ENCODE results near the gene SLC44A5. TPM values are rescaled to one million over a fixed set of nuclear protein-coding genes. Genes with fewer than 3 reads are reported as not detected.
"Not testable (repeated sequence)": the region's sequence is repeated elsewhere in the genome, so short reads cannot be mapped to it uniquely, and the experiment has no call there.

SLC44A5 gene
- total RNA-seq, 2 experiments from 2014 or later, result not detected

- H3K4me3 Mint-ChIP-seq, result no peak overlapping the region
- H3K27ac Mint-ChIP-seq, result no peak overlapping the region
- DNase-seq (no peak), ATAC-seq (no peak)
- intact Hi-C loops (cut with DNase I, micrococcal nuclease), result no loop called here
- H3K4me1 Mint-ChIP-seq, result no peaks in the 10 kb centered on the region
- ChIA-PET CTCF (no interaction called here), POLR2A (no interaction called here)
- H3K27me3 Mint-ChIP-seq, result peaks cover 4% of the 10 kb centered on the region
- no peaks in the 10 kb centered on the region for H3K36me3 Mint-ChIP-seq (ENCODE audit: low read depth)
- no peaks in the 10 kb centered on the region for H3K9me3 Mint-ChIP-seq (ENCODE audit: low read depth)
These were observed 91.1 kb downstream of the SLC44A5 start for GRCh38 chr1:75519651-75520427.

- no peak for DNase-seq
- intact Hi-C loops (cut with DNase I, micrococcal nuclease), result no loop called here
- H3K4me3 Mint-ChIP-seq, result no peak overlapping the region
- ChIA-PET CTCF (no interaction called here), POLR2A (no interaction called here)
- no peaks in the 10 kb centered on the region for H3K9me3 Mint-ChIP-seq (ENCODE audit: low read depth)
- no peak overlapping the region for H3K27ac Mint-ChIP-seq
- ATAC-seq, result no peak
- H3K36me3 Mint-ChIP-seq (ENCODE audit: low read depth), result no peaks in the 10 kb centered on the region
- peaks cover 4% of the 10 kb centered on the region for H3K27me3 Mint-ChIP-seq
- H3K4me1 Mint-ChIP-seq, result no peaks in the 10 kb centered on the region
These were observed 92.2 kb downstream of the SLC44A5 start for GRCh38 chr1:75518686-75519085.

- Mint-ChIP-seq H3K36me3 (ENCODE audit: low read depth) (no peaks in the 10 kb centered on the region), H3K27me3 (peaks cover 3% of the 10 kb centered on the region), H3K9me3 (ENCODE audit: low read depth) (no peaks in the 10 kb centered on the region), H3K4me3 (no peak overlapping the region), H3K27ac (no peak overlapping the region), H3K4me1 (no peaks in the 10 kb centered on the region)
- intact Hi-C loops (cut with DNase I, micrococcal nuclease), result no loop called here
- ChIA-PET CTCF (no interaction called here), POLR2A (no interaction called here)
- DNase-seq (no peak), ATAC-seq (no peak)
These were observed 96.6 kb downstream of the SLC44A5 start for GRCh38 chr1:75514270-75514669.

GRCh38 chr1:75506976-75507375 lies 103.9 kb downstream of the SLC44A5 start:
- ChIA-PET POLR2A (no interaction called here), CTCF (no interaction called here)
- intact Hi-C loops (cut with DNase I, micrococcal nuclease), result no loop called here
- Mint-ChIP-seq H3K9me3 (ENCODE audit: low read depth) (peaks cover 2% of the 10 kb centered on the region), H3K27ac (no peak overlapping the region), H3K4me3 (no peak overlapping the region), H3K4me1 (no peaks in the 10 kb centered on the region), H3K36me3 (ENCODE audit: low read depth) (no peaks in the 10 kb centered on the region), H3K27me3 (no peaks in the 10 kb centered on the region)
- ATAC-seq (no peak), DNase-seq (no peak)

GRCh38 chr1:75503221-75503974 lies 107.5 kb downstream of the SLC44A5 start:
- no peaks in the 10 kb centered on the region for H3K36me3 Mint-ChIP-seq (ENCODE audit: low read depth)
- no peak overlapping the region for H3K27ac Mint-ChIP-seq
- H3K4me3 Mint-ChIP-seq, result no peak overlapping the region
- DNase-seq (no peak), ATAC-seq (no peak)
- POLR2A ChIA-PET, result no interaction called here
- no peaks in the 10 kb centered on the region for H3K27me3 Mint-ChIP-seq
- H3K9me3 Mint-ChIP-seq (ENCODE audit: low read depth), result peaks cover 2% of the 10 kb centered on the region
- intact Hi-C loops (cut with DNase I, micrococcal nuclease), result no loop called here
- H3K4me1 Mint-ChIP-seq, result no peaks in the 10 kb centered on the region
- CTCF ChIA-PET, result no interaction called here

GRCh38 chr1:75502776-75503175 lies 108.1 kb downstream of the SLC44A5 start:
- no peaks in the 10 kb centered on the region for H3K4me1 Mint-ChIP-seq
- H3K4me3 Mint-ChIP-seq, result no peak overlapping the region
- CTCF ChIA-PET, result no interaction called here
- intact Hi-C loops (cut with DNase I, micrococcal nuclease), result no loop called here
- H3K27me3 Mint-ChIP-seq, result no peaks in the 10 kb centered on the region
- ATAC-seq, result no peak
- no peak overlapping the region for H3K27ac Mint-ChIP-seq
- DNase-seq, result no peak
- POLR2A ChIA-PET, result no interaction called here
- peaks cover 2% of the 10 kb centered on the region for H3K9me3 Mint-ChIP-seq (ENCODE audit: low read depth)
- H3K36me3 Mint-ChIP-seq (ENCODE audit: low read depth), result no peaks in the 10 kb centered on the region

- H3K9me3 Mint-ChIP-seq (ENCODE audit: low read depth), result peaks cover 2% of the 10 kb centered on the region
- no peak overlapping the region for H3K4me3 Mint-ChIP-seq
- DNase-seq (no peak), ATAC-seq (no peak)
- no peaks in the 10 kb centered on the region for H3K36me3 Mint-ChIP-seq (ENCODE audit: low read depth)
- no peaks in the 10 kb centered on the region for H3K4me1 Mint-ChIP-seq
- H3K27me3 Mint-ChIP-seq, result no peaks in the 10 kb centered on the region
- CTCF ChIA-PET, result no interaction called here
- no peak overlapping the region for H3K27ac Mint-ChIP-seq
- POLR2A ChIA-PET, result no interaction called here
- intact Hi-C loops (cut with DNase I, micrococcal nuclease), result no loop called here
These were observed 109.2 kb downstream of the SLC44A5 start for GRCh38 chr1:75501577-75502295.

- ChIA-PET CTCF (no interaction called here), POLR2A (no interaction called here)
These were observed 118.9 kb downstream of the SLC44A5 start for GRCh38 chr1:75492011-75492410.

GRCh38 chr1:75487399-75487798 lies 123.5 kb downstream of the SLC44A5 start:
- H3K27ac Mint-ChIP-seq, result no peak overlapping the region
- ChIA-PET POLR2A (no interaction called here), CTCF (no interaction called here)
- no peaks in the 10 kb centered on the region for H3K36me3 Mint-ChIP-seq (ENCODE audit: low read depth)
- peaks cover 8% of the 10 kb centered on the region for H3K9me3 Mint-ChIP-seq (ENCODE audit: low read depth)
- no peak overlapping the region for H3K4me3 Mint-ChIP-seq
- intact Hi-C loops (cut with DNase I, micrococcal nuclease), result no loop called here
- DNase-seq (no peak), ATAC-seq (no peak)
- no peaks in the 10 kb centered on the region for H3K27me3 Mint-ChIP-seq
- no peaks in the 10 kb centered on the region for H3K4me1 Mint-ChIP-seq

More at GRCh38 chr1:75492011-75492410, 118.9 kb downstream of the SLC44A5 start:
- DNase-seq (no peak), ATAC-seq (no peak)
- H3K27ac Mint-ChIP-seq, result no peak overlapping the region
- H3K27me3 Mint-ChIP-seq, result no peaks in the 10 kb centered on the region
- peaks cover 4% of the 10 kb centered on the region for H3K9me3 Mint-ChIP-seq (ENCODE audit: low read depth)
- no peaks in the 10 kb centered on the region for H3K4me1 Mint-ChIP-seq
- no peaks in the 10 kb centered on the region for H3K36me3 Mint-ChIP-seq (ENCODE audit: low read depth)
- intact Hi-C loops (cut with DNase I, micrococcal nuclease), result no loop called here
- H3K4me3 Mint-ChIP-seq, result no peak overlapping the region

- H3K4me1 Mint-ChIP-seq, result no peaks in the 10 kb centered on the region
- peaks cover 11% of the 10 kb centered on the region for H3K9me3 Mint-ChIP-seq (ENCODE audit: low read depth)
- POLR2A ChIA-PET, result no interaction called here
- DNase-seq (no peak), ATAC-seq (no peak)
- H3K36me3 Mint-ChIP-seq (ENCODE audit: low read depth), result no peaks in the 10 kb centered on the region
- H3K4me3 Mint-ChIP-seq, result no peak overlapping the region
- no peak overlapping the region for H3K27ac Mint-ChIP-seq
- no peaks in the 10 kb centered on the region for H3K27me3 Mint-ChIP-seq
- CTCF ChIA-PET, result no interaction called here
- intact Hi-C loops (cut with DNase I, micrococcal nuclease), result no loop called here
These were observed 126.1 kb downstream of the SLC44A5 start for GRCh38 chr1:75484789-75485188.

- Mint-ChIP-seq H3K36me3 (ENCODE audit: low read depth) (no peaks in the 10 kb centered on the region), H3K27me3 (no peaks in the 10 kb centered on the region), H3K9me3 (ENCODE audit: low read depth) (peaks cover 11% of the 10 kb centered on the region), H3K4me1 (no peaks in the 10 kb centered on the region), H3K27ac (no peak overlapping the region), H3K4me3 (no peak overlapping the region)
- ATAC-seq, result no peak
- CTCF ChIA-PET, result no interaction called here
- POLR2A ChIA-PET, result no interaction called here
- DNase-seq, result no peak
- intact Hi-C loops (cut with DNase I, micrococcal nuclease), result no loop called here
These were observed 128.0 kb downstream of the SLC44A5 start for GRCh38 chr1:75482951-75483350.

GRCh38 chr1:75476486-75476885 lies 134.4 kb downstream of the SLC44A5 start:
- POLR2A ChIA-PET; intact Hi-C loops (cut with DNase I, micrococcal nuclease); H3K4me1 Mint-ChIP-seq; DNase-seq; H3K27me3 Mint-ChIP-seq; CTCF ChIA-PET; H3K4me3 Mint-ChIP-seq; ATAC-seq; H3K36me3 Mint-ChIP-seq (ENCODE audit: low read depth); H3K27ac Mint-ChIP-seq; H3K9me3 Mint-ChIP-seq (ENCODE audit: low read depth): not testable (repeated sequence)

Measured in activated CD4-positive, alpha-beta T cell treated with anti-CD3 and anti-CD28 coated beads for 36 hours (primary cell).